ENCODE data around the gene MSRB3. TPM values are rescaled to one million over a fixed set of nuclear protein-coding genes. Genes with fewer than 3 reads are reported as not detected.

The MSRB3 gene
- 1.1 and 1.7 TPM in 2 replicates for total RNA-seq (2014; rRNA removed; shearing (Covaris generic))
- 0.95 and 1.0 TPM in 2 replicates for polyA plus RNA-seq (2016; fragmentation: Nextera tagmentation; extraction: Ambion mirVana)
- long read RNA-seq: 0 reads

DNA sequence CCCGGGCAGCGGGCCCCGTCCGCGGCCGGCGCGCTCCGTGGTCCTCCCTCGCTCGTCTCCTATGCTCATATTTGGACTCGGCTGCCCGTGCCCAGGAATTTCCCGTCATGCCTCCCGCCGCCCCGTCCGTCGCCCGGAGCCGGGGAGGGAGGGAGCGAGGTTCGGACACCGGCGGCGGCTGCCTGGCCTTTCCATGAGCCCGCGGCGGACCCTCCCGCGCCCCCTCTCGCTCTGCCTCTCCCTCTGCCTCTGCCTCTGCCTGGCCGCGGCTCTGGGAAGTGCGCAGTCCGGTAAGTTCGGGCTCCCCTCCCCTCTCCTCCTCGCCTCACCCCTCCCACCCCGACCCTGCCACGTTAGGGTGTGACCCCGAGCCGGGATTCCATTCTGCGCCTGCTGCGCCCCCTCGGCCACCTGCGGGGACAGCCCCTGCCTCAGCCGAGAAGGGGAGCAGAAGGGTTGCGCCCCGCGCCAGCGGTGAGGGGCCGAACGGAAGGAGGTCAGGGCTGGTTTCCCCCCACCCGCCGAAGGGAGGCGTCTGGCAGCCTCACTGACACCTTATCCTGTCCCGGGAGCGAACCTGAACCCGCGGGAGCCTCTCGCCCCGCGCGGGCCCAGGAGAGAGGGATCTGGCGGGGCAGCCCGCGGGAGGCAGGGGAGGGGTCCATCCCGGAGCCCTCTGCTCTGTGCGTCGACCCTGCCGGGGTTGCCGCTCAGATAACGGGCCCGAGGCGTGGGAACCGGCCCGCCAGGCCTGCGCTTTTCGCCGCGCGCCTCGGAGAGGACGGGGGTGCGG is at the start of gene MSRB3:
Gene MSRB3 (plus strand): TSS at position 108 of the 793 bp plus-strand sequence. CDS start 29,897 bp downstream, outside the sequence.
- Histone ChIP-seq H3K36me3 (ENCODE audit: insufficient read depth) (no peaks in the 10 kb centered on the region), H3K79me2 (replicated peaks; ENCODE audit: insufficient read depth) (no peaks in the 10 kb centered on the region), H3K27me3 (ENCODE audit: insufficient read depth) (peaks cover 33% of the 10 kb centered on the region), H3F3A (replicated peaks; ENCODE audit: low read depth) (no peaks in the 10 kb centered on the region), H3K4me3 (peak within 1 kb of the TSS; percentile 86), H3K4me2 (peak within 1 kb of the TSS; percentile 77), H3K9me2 (ENCODE audit: insufficient read depth) (no peaks in the 10 kb centered on the region), H3K4me1 (ENCODE audit: insufficient read depth) (peaks cover 13% of the 10 kb centered on the region; the same call in 1 of the 2 replicates), H2AFZ (peak within 1 kb of the TSS; percentile 99), H4K20me1 (replicated peaks; ENCODE audit: insufficient read depth) (no peaks in the 10 kb centered on the region), H3K27ac (ENCODE audit: low read depth) (no peak within 1 kb of the TSS)
- H3K27ac Mint-ChIP-seq: no peak within 1 kb of the TSS
- TF ChIP-seq CREB1 (CRISPR knock-in tag; IDR thresholded peaks at IDR 0.05; ENCODE audit: low read depth) (no peak), EZH2 (IDR thresholded peaks at IDR 0.05; ENCODE audit: low read depth, unreplicated experiment) (no peak), JUNB (IDR thresholded peaks at IDR 0.05; ENCODE audit: unreplicated experiment) (no peak), ZNF331 (CRISPR knock-in tag; IDR thresholded peaks at IDR 0.05; ENCODE audit: low read depth) (no peak), POLR2AphosphoS5 (IDR thresholded peaks at IDR 0.05; ENCODE audit: low read depth) (peak; percentile 29; the same call in 1 of the 2 replicates)
- TF ChIP-seq, protein P1, sequence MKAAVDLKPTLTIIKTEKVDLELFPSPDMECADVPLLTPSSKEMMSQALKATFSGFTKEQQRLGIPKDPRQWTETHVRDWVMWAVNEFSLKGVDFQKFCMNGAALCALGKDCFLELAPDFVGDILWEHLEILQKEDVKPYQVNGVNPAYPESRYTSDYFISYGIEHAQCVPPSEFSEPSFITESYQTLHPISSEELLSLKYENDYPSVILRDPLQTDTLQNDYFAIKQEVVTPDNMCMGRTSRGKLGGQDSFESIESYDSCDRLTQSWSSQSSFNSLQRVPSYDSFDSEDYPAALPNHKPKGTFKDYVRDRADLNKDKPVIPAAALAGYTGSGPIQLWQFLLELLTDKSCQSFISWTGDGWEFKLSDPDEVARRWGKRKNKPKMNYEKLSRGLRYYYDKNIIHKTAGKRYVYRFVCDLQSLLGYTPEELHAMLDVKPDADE (IDR thresholded peaks at IDR 0.05): no peak
- TF ChIP-seq, protein P2, sequence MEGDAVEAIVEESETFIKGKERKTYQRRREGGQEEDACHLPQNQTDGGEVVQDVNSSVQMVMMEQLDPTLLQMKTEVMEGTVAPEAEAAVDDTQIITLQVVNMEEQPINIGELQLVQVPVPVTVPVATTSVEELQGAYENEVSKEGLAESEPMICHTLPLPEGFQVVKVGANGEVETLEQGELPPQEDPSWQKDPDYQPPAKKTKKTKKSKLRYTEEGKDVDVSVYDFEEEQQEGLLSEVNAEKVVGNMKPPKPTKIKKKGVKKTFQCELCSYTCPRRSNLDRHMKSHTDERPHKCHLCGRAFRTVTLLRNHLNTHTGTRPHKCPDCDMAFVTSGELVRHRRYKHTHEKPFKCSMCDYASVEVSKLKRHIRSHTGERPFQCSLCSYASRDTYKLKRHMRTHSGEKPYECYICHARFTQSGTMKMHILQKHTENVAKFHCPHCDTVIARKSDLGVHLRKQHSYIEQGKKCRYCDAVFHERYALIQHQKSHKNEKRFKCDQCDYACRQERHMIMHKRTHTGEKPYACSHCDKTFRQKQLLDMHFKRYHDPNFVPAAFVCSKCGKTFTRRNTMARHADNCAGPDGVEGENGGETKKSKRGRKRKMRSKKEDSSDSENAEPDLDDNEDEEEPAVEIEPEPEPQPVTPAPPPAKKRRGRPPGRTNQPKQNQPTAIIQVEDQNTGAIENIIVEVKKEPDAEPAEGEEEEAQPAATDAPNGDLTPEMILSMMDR (conservative IDR thresholded peaks at IDR 0.05; ENCODE audit: low read depth in 2 of 2): 0 out of 4 replicates have a peak, but pooled peaks of 1 of the 2 experiments have one; percentile 3
- H3K27me3 Mint-ChIP-seq (ENCODE audit: insufficient read depth, low read depth, poor library complexity): peaks cover 9% of the 10 kb centered on the region
- DNase-seq (ENCODE audit: low spot score) (peak; percentile 88), ATAC-seq (peak; percentile 89)
- no peaks in the 10 kb centered on the region for H3K36me3 Mint-ChIP-seq (ENCODE audit: low read depth)
- peak within 1 kb of the TSS; percentile 81 for H3K4me3 Mint-ChIP-seq
- peaks cover 16% of the 10 kb centered on the region for H3K4me1 Mint-ChIP-seq
- H3K9me3 Mint-ChIP-seq: no peaks in the 10 kb centered on the region

DNA sequence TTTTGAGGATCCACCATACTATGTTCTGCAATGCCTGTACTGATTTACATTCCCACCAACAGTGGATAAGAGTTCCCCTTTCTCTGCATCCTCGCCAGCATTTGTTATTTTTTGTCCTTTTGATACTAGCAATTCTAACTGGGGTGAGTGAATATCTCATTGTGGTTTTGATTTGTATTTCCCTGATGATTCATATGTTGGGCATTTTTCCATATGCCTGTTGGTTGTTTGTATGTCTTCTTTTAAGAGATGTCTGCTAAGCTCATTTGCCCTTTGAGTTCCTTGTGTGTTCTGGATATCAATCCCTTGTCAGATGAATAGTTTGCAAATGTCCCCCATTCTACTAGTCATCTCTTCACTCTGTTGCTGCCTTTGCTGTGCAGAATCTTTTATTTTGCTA is 49.0 kb upstream of the MSRB3 start:
- H3K4me3 Mint-ChIP-seq: no peak overlapping the region
- H3K79me2 ChIP-seq (replicated peaks; ENCODE audit: insufficient read depth): peaks cover 68% of the 10 kb centered on the region
- H3K36me3 ChIP-seq (ENCODE audit: insufficient read depth): peaks cover 12% of the 10 kb centered on the region; the same call in 1 of the 2 replicates
- no peaks in the 10 kb centered on the region for H3K4me1 ChIP-seq (ENCODE audit: insufficient read depth)
- H3K27ac Mint-ChIP-seq: no peak overlapping the region
- H4K20me1 ChIP-seq (replicated peaks; ENCODE audit: insufficient read depth): peaks cover 6% of the 10 kb centered on the region; the same call in 1 of the 2 replicates
- H3K27me3 ChIP-seq (ENCODE audit: insufficient read depth): no peaks in the 10 kb centered on the region
- no peak for ATAC-seq
- H3K36me3 Mint-ChIP-seq (ENCODE audit: low read depth): peaks cover 55% of the 10 kb centered on the region
- no peaks in the 10 kb centered on the region for H3F3A ChIP-seq (replicated peaks; ENCODE audit: low read depth)
- no peak overlapping the region for H3K4me2 ChIP-seq
- H3K9me3 Mint-ChIP-seq: peaks cover 22% of the 10 kb centered on the region; the same call in 2 of the 3 replicates
- H3K9me2 ChIP-seq (ENCODE audit: insufficient read depth): no peaks in the 10 kb centered on the region
- H3K4me3 ChIP-seq: no peak overlapping the region
- no peak overlapping the region for H2AFZ ChIP-seq
- no peak for DNase-seq (ENCODE audit: low spot score)
- H3K27me3 Mint-ChIP-seq (ENCODE audit: insufficient read depth, low read depth, poor library complexity): peaks cover 3% of the 10 kb centered on the region
- H3K4me1 Mint-ChIP-seq: peaks cover 7% of the 10 kb centered on the region; the same call in 2 of the 3 replicates
- H3K27ac ChIP-seq (ENCODE audit: low read depth): no peak overlapping the region
- no peak for TF ChIP-seq POLR2AphosphoS5 (IDR thresholded peaks at IDR 0.05; ENCODE audit: low read depth)
- no peak for TF ChIP-seq EZH2phosphoT487 (IDR thresholded peaks at IDR 0.05; ENCODE audit: unreplicated experiment)
- no peak for TF ChIP-seq CREB1 (CRISPR knock-in tag; IDR thresholded peaks at IDR 0.05; ENCODE audit: low read depth)
- TF ChIP-seq, protein P2 (conservative IDR thresholded peaks at IDR 0.05; ENCODE audit: low read depth in 2 of 2): no peak
